K562 (cell line): ENCODE measurements around the gene ETFBKMT. TPM values are rescaled to one million over a fixed set of nuclear protein-coding genes. Genes with fewer than 3 reads are reported as not detected.

Source experiments
- CREB1 ChIP-seq, 2 experiments: sonication (generic) in 1 of 2; formaldehyde crosslinking in 1 of 2; IDR thresholded peaks; 2 replicates each; pipeline versions ENCODE4 v1.6.1 to v1.8.0; 2012 to 2022; ENCODE audit warnings: inconsistent platforms in 1 of 2, mild to moderate bottlenecking in 1 of 2, missing genetic modification reagents in 1 of 2, moderate library complexity in 1 of 2
- ESRRA ChIP-seq: fragments of 450-650 bp; IDR thresholded peaks from 2 replicates; pipeline ENCODE4 v1.6.1; 2014; ENCODE audit warnings: low read depth, mild to moderate bottlenecking, moderate library complexity, borderline replicate concordance
- EWSR1 ChIP-seq: fragments of 450-650 bp; IDR thresholded peaks from 2 replicates; pipeline ENCODE4 v1.6.1; 2018; ENCODE audit warnings: borderline replicate concordance, mild to moderate bottlenecking, low read depth, moderate library complexity; ENCODE audit not compliant: partially characterized antibody
- FOS ChIP-seq: IDR thresholded peaks from 3 replicates; pipeline ENCODE4 v1.6.1; 2011; ENCODE audit not compliant: insufficient read length; ENCODE audit errors: extremely low read depth
- FOXA3 ChIP-seq, 2 experiments: fragments of 450-650 bp in 1 of 2; sonication (generic) in 1 of 2; formaldehyde crosslinking; IDR thresholded peaks in 1 of 2; conservative IDR thresholded peaks in 1 of 2; 2 replicates each; pipeline versions ENCODE4 v1.4.0 to v1.8.0; 2020 to 2022; ENCODE audit warnings: mild to moderate bottlenecking in 2 of 2, missing genetic modification reagents in 1 of 2
- IRF1 ChIP-seq: sonication (generic); formaldehyde crosslinking; IDR thresholded peaks from 2 replicates; pipeline ENCODE4 v1.8.0; 2022; ENCODE audit warnings: missing genetic modification reagents, mild to moderate bottlenecking, borderline replicate concordance
- KDM2B ChIP-seq: fragments of 250-450 bp; sonication (Bioruptor Pico); IDR thresholded peaks from 2 replicates; pipeline ENCODE4 v1.8.0; 2021; ENCODE audit warnings: mild to moderate bottlenecking, moderate library complexity
- MLX ChIP-seq, 2 experiments: fragments of 450-650 bp in 1 of 2; sonication (generic) in 1 of 2; formaldehyde crosslinking; conservative IDR thresholded peaks; 2 replicates each; pipeline versions ENCODE4 v1.4.0 to v1.8.1; 2020 to 2022; ENCODE audit warnings: mild to moderate bottlenecking in 1 of 2, missing genetic modification reagents in 1 of 2
- NR3C1 ChIP-seq: sonication (generic); formaldehyde crosslinking; IDR thresholded peaks from 2 replicates; pipeline ENCODE4 v1.8.1; 2022; ENCODE audit warnings: missing genetic modification reagents
- RBM39 ChIP-seq: fragments of 200-400 bp; formaldehyde crosslinking; optimal IDR thresholded peaks from 2 replicates; pipeline ENCODE3; 2018; ENCODE audit warnings: low read depth, low read length
- TAF9B ChIP-seq: fragments of 450-650 bp; IDR thresholded peaks from 2 replicates; pipeline ENCODE4 v1.6.1; 2018; ENCODE audit warnings: mild to moderate bottlenecking; ENCODE audit not compliant: partially characterized antibody
- ZBTB34 ChIP-seq: fragments of 250-450 bp; sonication (Bioruptor Pico); IDR thresholded peaks from 2 replicates; pipeline ENCODE4 v1.8.0; 2021; ENCODE audit warnings: mild to moderate bottlenecking, moderate library complexity
- ZC3H8 ChIP-seq: fragments of 450-650 bp; IDR thresholded peaks from 2 replicates; pipeline ENCODE4 v1.6.1; 2017
- ZNF354B ChIP-seq: fragments of 250-450 bp; sonication (Bioruptor Pico); IDR thresholded peaks from 2 replicates; pipeline ENCODE4 v1.4.0; 2020
- ZNF668 ChIP-seq: fragments of 250-450 bp; sonication (Bioruptor Pico); IDR thresholded peaks from 2 replicates; pipeline ENCODE4 v1.8.0; 2022; ENCODE audit warnings: mild to moderate bottlenecking, inconsistent platforms
- polyA plus RNA-seq, 8 experiments: library from polyadenylated mRNA; depleted of rRNA in 4 of 8; stranded (reverse) in 5 of 8; unstranded in 3 of 8; fragments of >200 nt; fragmentation: Nextera tagmentation in 2 of 8; fragmentation: Illumina TruSeq in 1 of 8; extraction: Ambion mirVana in 2 of 8; extraction: Trizol in 1 of 8; gene quantifications; 2 replicates each; pipeline versions ENCODE4 v1.2.1 to v1.2.3, GENCODE V29; 2011 to 2014; ENCODE audit warnings: inconsistent platforms in 1 of 8, missing spikeins in 1 of 8
- total RNA-seq, 7 experiments: library from RNA; depleted of rRNA in 6 of 7; stranded (reverse); fragments of >200 nt in 6 of 7; fragmentation: Illumina TruSeq in 2 of 7; extraction: Trizol in 2 of 7; gene quantifications; 2 replicates each; pipeline versions ENCODE4 v1.2.1 to v1.2.3, GENCODE V29; 2011 to 2021; ENCODE audit warnings: low replicate concordance in 1 of 7

Gene ETFBKMT
- total and polyA plus RNA-seq, 9 of the 15 experiments (the other 6 are each of a cell fraction or from before 2014, with no cell fraction given), result 0.18 to 1.7 (median 0.96) TPM

GRCh38 chr12:31618228-31619025 lies 41.1 kb upstream of the ETFBKMT start (continued):
- TF ChIP-seq FOXA3 (CRISPR knock-in tag; conservative IDR thresholded peaks at IDR 0.05 in 1 of 2, IDR thresholded peaks at IDR 0.05 in 1 of 2) (peak in 1 of 2 experiments; percentile 30; a peak in 1 of 4 replicates), NR3C1 (CRISPR knock-in tag) (no peak), ZNF668 (peak; percentile 94), EWSR1 (no peak), MLX (CRISPR knock-in tag; conservative IDR thresholded peaks at IDR 0.05) (0 out of 4 replicates have a peak, but pooled peaks of 1 of the 2 experiments have one; percentile 62), ZNF354B (CRISPR knock-in tag) (peak; percentile 90), FOS (no peak), KDM2B (CRISPR knock-in tag) (no peak), CREB1 (IDR thresholded peaks at IDR 0.05) (no peak), CREB1 (CRISPR knock-in tag; IDR thresholded peaks at IDR 0.05) (no peak), TAF9B (no peak), RBM39 (no peak), ESRRA (no peak), ZBTB34 (CRISPR knock-in tag) (peak; percentile 94), IRF1 (CRISPR knock-in tag) (no peak), ZC3H8 (no peak)
